Measurements from ENCODE around the gene CLNK. TPM values are rescaled to one million over a fixed set of nuclear protein-coding genes. Genes with fewer than 3 reads are reported as not detected.

CLNK gene
- total and polyA plus RNA-seq, 12 donors: 0.07 to 0.35 (median 0.26) TPM; not detected in 9

DNA sequence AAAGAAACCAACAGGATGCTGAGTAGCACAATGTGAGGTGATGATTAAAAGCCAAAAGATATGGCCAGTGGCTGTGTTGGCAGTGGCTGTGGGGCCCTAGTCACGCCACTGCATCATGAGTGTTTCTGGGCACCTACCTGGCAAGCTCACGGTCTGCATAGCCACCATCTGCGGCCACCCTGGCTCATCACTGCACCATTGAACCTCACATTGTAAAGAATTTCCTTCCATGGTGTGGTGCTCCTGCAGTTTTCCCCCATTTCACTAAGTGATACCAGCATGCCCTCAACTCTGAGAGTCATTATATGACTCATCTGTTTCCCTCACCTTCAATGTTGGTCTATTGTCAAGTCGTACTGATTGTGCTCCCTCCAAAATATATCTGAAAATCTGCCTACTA lies 45.5 kb upstream of the CLNK start:
- H3K9me3 ChIP-seq (replicated peaks in 1 of 3): no peaks in the 10 kb centered on the region
- WGBS, 4 donors: 64 to 84% (median 75%) methylated on average over 4 of the region's 4 CpGs
- TF ChIP-seq, protein P1, sequence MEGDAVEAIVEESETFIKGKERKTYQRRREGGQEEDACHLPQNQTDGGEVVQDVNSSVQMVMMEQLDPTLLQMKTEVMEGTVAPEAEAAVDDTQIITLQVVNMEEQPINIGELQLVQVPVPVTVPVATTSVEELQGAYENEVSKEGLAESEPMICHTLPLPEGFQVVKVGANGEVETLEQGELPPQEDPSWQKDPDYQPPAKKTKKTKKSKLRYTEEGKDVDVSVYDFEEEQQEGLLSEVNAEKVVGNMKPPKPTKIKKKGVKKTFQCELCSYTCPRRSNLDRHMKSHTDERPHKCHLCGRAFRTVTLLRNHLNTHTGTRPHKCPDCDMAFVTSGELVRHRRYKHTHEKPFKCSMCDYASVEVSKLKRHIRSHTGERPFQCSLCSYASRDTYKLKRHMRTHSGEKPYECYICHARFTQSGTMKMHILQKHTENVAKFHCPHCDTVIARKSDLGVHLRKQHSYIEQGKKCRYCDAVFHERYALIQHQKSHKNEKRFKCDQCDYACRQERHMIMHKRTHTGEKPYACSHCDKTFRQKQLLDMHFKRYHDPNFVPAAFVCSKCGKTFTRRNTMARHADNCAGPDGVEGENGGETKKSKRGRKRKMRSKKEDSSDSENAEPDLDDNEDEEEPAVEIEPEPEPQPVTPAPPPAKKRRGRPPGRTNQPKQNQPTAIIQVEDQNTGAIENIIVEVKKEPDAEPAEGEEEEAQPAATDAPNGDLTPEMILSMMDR (IDR thresholded peaks at IDR 0.05): no peak
- TF ChIP-seq POLR2A (IDR thresholded peaks at IDR 0.05): no peak
- no peak for DNase-seq
- no peak overlapping the region for H3K27ac ChIP-seq
- no peaks in the 10 kb centered on the region for H3K4me1 ChIP-seq (replicated peaks in 1 of 2)
- H3K4me3 ChIP-seq: no peak overlapping the region
- H3K36me3 ChIP-seq (replicated peaks in 1 of 2): no peaks in the 10 kb centered on the region
- no peaks in the 10 kb centered on the region for H3K27me3 ChIP-seq
- intact Hi-C loops (cut with DNase I): no loop called here

- DNase-seq: no peak
- Histone ChIP-seq H3K4me3 (no peak overlapping the region), H3K27ac (no peak overlapping the region), H3K27me3 (no peaks in the 10 kb centered on the region), H3K4me1 (replicated peaks in 1 of 2) (no peaks in the 10 kb centered on the region), H3K36me3 (replicated peaks in 1 of 2) (no peaks in the 10 kb centered on the region), H3K9me3 (replicated peaks in 1 of 3) (no peaks in the 10 kb centered on the region)
- intact Hi-C loops (cut with DNase I): no loop called here
- no peak for TF ChIP-seq POLR2A (IDR thresholded peaks at IDR 0.05)
- TF ChIP-seq, protein P1 (IDR thresholded peaks at IDR 0.05): no peak
- 74 to 91% (median 76%) methylated on average over 2 of the region's 2 CpGs for WGBS, 4 donors
These were observed 44.8 kb upstream of the CLNK start for GRCh38 chr4:10729366-10729765.

- no peak overlapping the region for H3K4me3 ChIP-seq
- H3K27ac ChIP-seq: no peak overlapping the region
- no peaks in the 10 kb centered on the region for H3K36me3 ChIP-seq (replicated peaks in 1 of 2)
- intact Hi-C loops (cut with DNase I): no loop called here
- H3K27me3 ChIP-seq: no peaks in the 10 kb centered on the region
- TF ChIP-seq, protein P1 (IDR thresholded peaks at IDR 0.05): no peak
- TF ChIP-seq POLR2A (IDR thresholded peaks at IDR 0.05): no peak
- no peak for DNase-seq
- WGBS, 4 donors: 62 to 80% (median 76%) methylated on average over 3 to 4 of the region's 4 CpGs
- H3K9me3 ChIP-seq (replicated peaks in 1 of 3): no peaks in the 10 kb centered on the region
- no peaks in the 10 kb centered on the region for H3K4me1 ChIP-seq (replicated peaks in 1 of 2)
These were observed 43.4 kb upstream of the CLNK start for GRCh38 chr4:10728016-10728415.

GRCh38 chr4:10727140-10727880 lies 42.7 kb upstream of the CLNK start:
- Histone ChIP-seq H3K9me3 (replicated peaks in 1 of 3) (no peaks in the 10 kb centered on the region), H3K27ac (no peak overlapping the region), H3K27me3 (no peaks in the 10 kb centered on the region), H3K36me3 (replicated peaks in 1 of 2) (no peaks in the 10 kb centered on the region), H3K4me1 (replicated peaks in 1 of 2) (no peaks in the 10 kb centered on the region), H3K4me3 (no peak overlapping the region)
- 37 to 50% (median 47%) methylated on average over 6 of the region's 6 CpGs for WGBS, 4 donors
- DNase-seq: peak in 3 of 7 donors; percentile 2 to 29 (median 14)
- TF ChIP-seq, protein P1 (IDR thresholded peaks at IDR 0.05): no peak
- TF ChIP-seq POLR2A (IDR thresholded peaks at IDR 0.05): no peak
- intact Hi-C loops (cut with DNase I): no loop called here
